GM18517 (cell line): ENCODE measurements around the gene TRAPPC1.

Source experiments
- ATAC-seq: cut with Tn5 transposase; IDR thresholded peaks from one replicate; pipeline ENCODE4 v1.9.1; 2021; ENCODE audit warnings: mild to moderate bottlenecking, moderate library complexity; ENCODE audit not compliant: unreplicated experiment

The TRAPPC1 gene

GRCh38 chr17:7881276-7882054 is 50.3 kb downstream of the TRAPPC1 start:
- ATAC-seq, result no peak
